ENCODE data around the gene ADGRB2.

DNA sequence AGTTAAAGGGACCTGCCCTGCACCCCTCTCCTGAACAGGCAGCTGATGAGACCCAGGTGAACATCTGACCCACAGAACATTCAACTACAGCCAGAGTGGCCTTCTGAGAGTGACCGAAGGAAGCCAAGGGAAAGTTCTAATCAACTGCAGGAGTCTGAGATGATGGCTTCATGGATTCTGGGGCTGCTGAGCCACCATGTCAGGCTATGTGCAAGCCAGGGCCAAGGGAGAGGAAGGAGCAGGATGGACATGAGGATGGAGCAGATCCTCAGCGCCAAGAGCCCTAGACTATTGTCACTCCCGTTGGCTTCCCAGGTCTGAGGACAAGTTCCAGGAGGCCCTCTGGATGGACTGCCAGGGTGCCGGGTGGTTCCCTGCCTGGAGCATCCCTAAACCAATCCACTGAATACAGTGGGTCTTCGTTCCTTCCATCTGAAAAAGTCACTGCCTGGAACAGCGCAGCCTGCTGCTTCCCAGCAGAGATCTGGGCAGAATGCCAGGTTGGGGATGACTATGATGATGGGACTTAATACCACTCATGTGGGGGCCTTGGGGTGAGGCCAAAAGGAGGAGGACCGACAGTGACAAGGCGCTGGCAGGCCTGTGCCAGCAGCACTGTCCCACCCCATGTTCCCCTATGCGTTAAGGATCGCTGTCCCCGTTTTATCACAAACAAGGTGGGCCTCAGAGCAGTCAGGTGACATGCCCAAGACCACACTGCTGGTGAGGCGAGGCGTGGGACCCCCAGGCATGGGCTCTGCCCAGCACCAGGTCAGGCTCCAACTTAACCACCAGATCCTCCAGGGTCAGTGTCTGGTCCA lies 31.9 kb upstream of the ADGRB2 start:
- 0 out of 2 replicates have a peak, but pooled peaks have one; percentile 13 for TF ChIP-seq CTCF (conservative IDR thresholded peaks at IDR 0.05; ENCODE audit: low read depth, low read length)
- no peak for TF ChIP-seq RAD21 (IDR thresholded peaks at IDR 0.05; ENCODE audit: low read length)
- no peak for TF ChIP-seq POLR2A (IDR thresholded peaks at IDR 0.05; ENCODE audit: low read depth, low read length)
- TF ChIP-seq MAFK (IDR thresholded peaks at IDR 0.05; ENCODE audit: low read depth, low read length): no peak

Data from IMR-90 (cell line).